ENCODE results near the gene UBD. TPM values are rescaled to one million over a fixed set of nuclear protein-coding genes. Genes with fewer than 3 reads are reported as not detected.

Gene UBD
- total RNA-seq, 4 donors from 2014 or later: 0.33 to 0.87 TPM; not detected in 2

- no peaks in the 10 kb centered on the region for H3K4me1 ChIP-seq
- in situ Hi-C loops (cut with MboI; ENCODE audit: low sequenced_read_pairs in 4 of 4): no loop called here
- intact Hi-C loops (cut with DNase I; ENCODE audit: low total_unique reads): no loop called here
These were observed 43.4 kb downstream of the UBD start for GRCh38 chr6:29516108-29516507.

DNA sequence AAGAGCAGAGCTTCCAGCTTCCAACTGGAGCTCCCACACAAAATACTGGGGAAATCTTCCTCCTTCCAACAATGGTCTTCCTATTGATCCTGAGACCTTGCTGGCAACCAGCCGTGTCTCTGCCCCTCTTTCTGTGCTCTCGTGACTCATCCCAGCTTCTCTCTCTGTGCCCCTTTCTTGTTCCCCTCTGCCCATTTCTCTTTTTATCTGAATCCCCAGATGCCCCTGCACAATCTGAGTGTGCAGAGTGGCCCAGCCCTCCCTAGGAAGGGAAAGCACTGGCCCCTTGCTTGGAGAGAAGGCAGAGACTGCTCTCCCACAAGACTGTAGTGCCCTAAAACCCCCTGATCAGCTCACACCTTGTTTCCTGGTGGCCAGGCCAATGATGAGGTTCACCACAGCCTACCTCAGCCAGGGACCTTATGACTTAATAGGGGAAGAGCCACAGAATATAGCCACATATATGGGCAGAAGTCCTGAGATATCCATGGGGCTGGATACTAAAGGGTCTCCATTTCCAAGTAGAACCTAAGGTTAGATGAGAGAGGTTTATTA is 48.7 kb downstream of the UBD start:
- H3K9me3 ChIP-seq: no peaks in the 10 kb centered on the region
- DNase-seq: no peak
- H3K27ac ChIP-seq: no peak overlapping the region
- ATAC-seq: no peak
- no peaks in the 10 kb centered on the region for H3K27me3 ChIP-seq
- no peak overlapping the region for H3K4me3 ChIP-seq
- H3K4me1 ChIP-seq: no peaks in the 10 kb centered on the region
- TF ChIP-seq CTCF (IDR thresholded peaks at IDR 0.05 in 4 of 5, conservative IDR thresholded peaks at IDR 0.05 in 1 of 5) (no peak), POLR2A (IDR thresholded peaks at IDR 0.05) (no peak)
- H3K36me3 ChIP-seq: no peaks in the 10 kb centered on the region
- intact Hi-C loops (cut with DNase I; ENCODE audit: low total_unique reads): no loop called here
- in situ Hi-C loops (cut with MboI; ENCODE audit: low sequenced_read_pairs in 4 of 4): no loop called here

More at GRCh38 chr6:29516108-29516507, 43.4 kb downstream of the UBD start:
- TF ChIP-seq CTCF (IDR thresholded peaks at IDR 0.05 in 4 of 5, conservative IDR thresholded peaks at IDR 0.05 in 1 of 5): no peak
- TF ChIP-seq POLR2A (IDR thresholded peaks at IDR 0.05): no peak
- Histone ChIP-seq H3K9me3 (no peaks in the 10 kb centered on the region), H3K36me3 (no peaks in the 10 kb centered on the region), H3K27ac (no peak overlapping the region), H3K4me3 (no peak overlapping the region), H3K27me3 (no peaks in the 10 kb centered on the region)
- DNase-seq (no peak), ATAC-seq (no peak)

GRCh38 chr6:29510202-29510601 is 49.3 kb downstream of the UBD start:
- in situ Hi-C loops (cut with MboI; ENCODE audit: low sequenced_read_pairs in 4 of 4) (no loop called here), intact Hi-C loops (cut with DNase I; ENCODE audit: low total_unique reads) (no loop called here)
- Histone ChIP-seq H3K9me3 (no peaks in the 10 kb centered on the region), H3K27me3 (no peaks in the 10 kb centered on the region), H3K4me3 (no peak overlapping the region), H3K27ac (no peak overlapping the region), H3K36me3 (no peaks in the 10 kb centered on the region), H3K4me1 (no peaks in the 10 kb centered on the region)
- no peak for ATAC-seq
- TF ChIP-seq POLR2A (IDR thresholded peaks at IDR 0.05): no peak
- no peak for TF ChIP-seq CTCF (IDR thresholded peaks at IDR 0.05 in 4 of 5, conservative IDR thresholded peaks at IDR 0.05 in 1 of 5)
- no peak for DNase-seq

GRCh38 chr6:29509711-29510110 is 49.8 kb downstream of the UBD start:
- TF ChIP-seq POLR2A (IDR thresholded peaks at IDR 0.05) (no peak), CTCF (IDR thresholded peaks at IDR 0.05 in 4 of 5, conservative IDR thresholded peaks at IDR 0.05 in 1 of 5) (no peak)
- ATAC-seq: no peak
- DNase-seq: no peak
- Histone ChIP-seq H3K4me3 (no peak overlapping the region), H3K36me3 (no peaks in the 10 kb centered on the region), H3K27ac (no peak overlapping the region), H3K27me3 (no peaks in the 10 kb centered on the region), H3K4me1 (no peaks in the 10 kb centered on the region), H3K9me3 (no peaks in the 10 kb centered on the region)
- intact Hi-C loops (cut with DNase I; ENCODE audit: low total_unique reads): no loop called here
- in situ Hi-C loops (cut with MboI; ENCODE audit: low sequenced_read_pairs in 4 of 4): no loop called here

- H3K27ac ChIP-seq: no peak overlapping the region
- no peaks in the 10 kb centered on the region for H3K4me1 ChIP-seq
- no peak for TF ChIP-seq POLR2A (IDR thresholded peaks at IDR 0.05)
- H3K36me3 ChIP-seq: no peaks in the 10 kb centered on the region
- H3K4me3 ChIP-seq: no peak overlapping the region
- no peak for DNase-seq
- H3K9me3 ChIP-seq: no peaks in the 10 kb centered on the region
- ATAC-seq: no peak
- in situ Hi-C loops (cut with MboI; ENCODE audit: low sequenced_read_pairs in 4 of 4) (no loop called here), intact Hi-C loops (cut with DNase I; ENCODE audit: low total_unique reads) (no loop called here)
- no peaks in the 10 kb centered on the region for H3K27me3 ChIP-seq
These were observed 50.3 kb downstream of the UBD start for GRCh38 chr6:29509239-29509638.
